ENCODE measurements around the gene DPM1. TPM values are rescaled to one million over a fixed set of nuclear protein-coding genes. Genes with fewer than 3 reads are reported as not detected.

The DPM1 gene
- total RNA-seq, 1 experiment from 2014 or later: 65.5 TPM

DNA sequence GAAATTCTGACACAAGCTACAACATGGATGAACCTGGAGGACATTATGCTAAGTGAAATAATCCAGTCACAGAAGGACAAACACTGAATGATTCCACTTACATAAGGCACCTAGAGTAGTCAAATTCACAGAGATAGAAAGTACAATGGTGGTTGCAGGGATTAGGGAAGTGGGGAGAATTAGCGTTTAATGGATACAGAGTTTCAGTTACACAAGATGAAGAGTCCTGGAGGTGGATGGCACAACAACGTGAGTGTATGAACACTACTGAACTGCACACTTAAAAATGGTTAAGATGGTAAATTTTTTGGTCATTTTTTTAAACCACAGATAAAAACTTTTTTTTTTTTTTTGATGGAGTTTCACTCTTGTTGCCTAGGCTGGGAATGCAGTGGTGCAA lies 25.0 kb upstream of the DPM1 start:
- TF ChIP-seq, protein P1, sequence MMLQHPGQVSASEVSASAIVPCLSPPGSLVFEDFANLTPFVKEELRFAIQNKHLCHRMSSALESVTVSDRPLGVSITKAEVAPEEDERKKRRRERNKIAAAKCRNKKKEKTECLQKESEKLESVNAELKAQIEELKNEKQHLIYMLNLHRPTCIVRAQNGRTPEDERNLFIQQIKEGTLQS (IDR thresholded peaks at IDR 0.05): no peak
- H3K4me3 ChIP-seq (replicated peaks in 1 of 2; ENCODE audit: low read depth in 1 of 2, low read length in 2 of 2): no peak overlapping the region
- no peaks in the 10 kb centered on the region for H3K36me3 ChIP-seq (ENCODE audit: control insufficient read depth in 1 of 2, insufficient read depth in 2 of 2, low read length in 2 of 2)
- H4K20me1 ChIP-seq (ENCODE audit: insufficient read depth): no peaks in the 10 kb centered on the region
- H3K27ac ChIP-seq (ENCODE audit: low read depth, low read length): no peak overlapping the region
- H3K27me3 ChIP-seq (ENCODE audit: insufficient read depth, low read length): no peaks in the 10 kb centered on the region
- H3K9me2 ChIP-seq (ENCODE audit: insufficient read depth): no peaks in the 10 kb centered on the region
- no peak overlapping the region for H2AFZ ChIP-seq (ENCODE audit: low read depth, low read length, poor library complexity, severe bottlenecking)
- no peak for DNase-seq (ENCODE audit: low read depth, low spot score)
- H3K9me3 ChIP-seq (ENCODE audit: control insufficient read depth in 1 of 2, insufficient read depth in 1 of 2, low read depth in 1 of 2, low read length in 2 of 2): no peaks in the 10 kb centered on the region
- intact Hi-C loops (cut with micrococcal nuclease): loop anchor here (10.0 kb wide), 1 partner anchor 611 kb away; no protein-coding TSS in a partner anchor
- ChIA-PET CTCF (interaction anchor here (1.4 to 3.7 kb wide), 2 partner anchors 10 to 189 kb away, joined by 3 to 38 read pairs; partner anchors contain the start of gene BCAS4), RAD21 (ENCODE audit: low non-redundant PET in 1 of 2, low total read pairs in 2 of 2, uncharacterized antibody in 2 of 2, unreplicated experiment in 2 of 2) (no interaction called here), POLR2A (no interaction called here)
- no TSS peak for BruUV-seq (replicated peaks)
- H3K4me2 ChIP-seq (ENCODE audit: low read length): no peak overlapping the region
- no peaks in the 10 kb centered on the region for H3K79me2 ChIP-seq (ENCODE audit: insufficient read depth, low read length)
- peaks cover 0 to 22% of the 10 kb centered on the region in 2 experiments; a peak in 2 of 4 replicates for H3K4me1 ChIP-seq (ENCODE audit: control insufficient read depth in 1 of 2, insufficient read depth in 2 of 2, low read length in 2 of 2)
- no peak overlapping the region for H3K9ac ChIP-seq (ENCODE audit: low read length)
- no peak for ATAC-seq

DNA sequence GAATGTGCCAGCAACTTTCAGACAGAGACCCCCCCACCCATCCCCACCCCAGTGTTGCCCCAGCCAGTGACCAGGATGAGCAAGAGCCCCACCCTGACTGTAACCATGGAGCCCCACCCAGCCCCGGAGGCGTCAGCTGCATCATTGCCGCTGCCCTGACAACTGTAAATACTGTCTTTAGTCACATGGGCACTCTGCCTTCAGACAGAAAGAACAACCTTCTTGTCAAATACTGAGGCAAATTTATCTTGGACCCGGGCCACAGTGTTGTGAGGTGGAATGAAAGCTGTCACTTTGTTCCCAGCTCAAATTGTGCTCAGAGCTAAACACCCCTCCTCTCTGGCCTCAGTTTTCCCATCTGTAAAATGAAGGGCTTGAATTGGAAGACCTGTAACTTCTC lies 24.0 kb upstream of the DPM1 start:
- no TSS peak for BruUV-seq (replicated peaks)
- ChIA-PET CTCF (interaction anchor here (1.3 to 3.7 kb wide), 13 partner anchors 10 to 642 kb away, joined by 4 to 38 read pairs (median 6); partner anchors contain the start of genes ADNP, DPM1 and MOCS3), RAD21 (ENCODE audit: low non-redundant PET in 1 of 2, low total read pairs in 2 of 2, uncharacterized antibody in 2 of 2, unreplicated experiment in 2 of 2) (no interaction called here), POLR2A (no interaction called here)
- H3K4me3 ChIP-seq (replicated peaks in 1 of 2; ENCODE audit: low read depth in 1 of 2, low read length in 2 of 2): no peak overlapping the region
- intact Hi-C loops (cut with micrococcal nuclease): loop anchor here (10.0 kb wide), 1 partner anchor 612 kb away; no protein-coding TSS in a partner anchor
- H3K9ac ChIP-seq (ENCODE audit: low read length): no peak overlapping the region
- H3K9me3 ChIP-seq (ENCODE audit: control insufficient read depth in 1 of 2, insufficient read depth in 1 of 2, low read depth in 1 of 2, low read length in 2 of 2): no peaks in the 10 kb centered on the region
- H3K9me2 ChIP-seq (ENCODE audit: insufficient read depth): no peaks in the 10 kb centered on the region
- no peaks in the 10 kb centered on the region for H3K79me2 ChIP-seq (ENCODE audit: insufficient read depth, low read length)
- H3K27ac ChIP-seq (ENCODE audit: low read depth, low read length): no peak overlapping the region
- no peak overlapping the region for H2AFZ ChIP-seq (ENCODE audit: low read depth, low read length, poor library complexity, severe bottlenecking)
- peaks cover 0 to 20% of the 10 kb centered on the region in 2 experiments; a peak in 2 of 4 replicates for H3K4me1 ChIP-seq (ENCODE audit: control insufficient read depth in 1 of 2, insufficient read depth in 2 of 2, low read length in 2 of 2)
- ATAC-seq: peak; percentile 33
- H4K20me1 ChIP-seq (ENCODE audit: insufficient read depth): no peaks in the 10 kb centered on the region
- no peaks in the 10 kb centered on the region for H3K36me3 ChIP-seq (ENCODE audit: control insufficient read depth in 1 of 2, insufficient read depth in 2 of 2, low read length in 2 of 2)
- no peak overlapping the region for H3K4me2 ChIP-seq (ENCODE audit: low read length)
- DNase-seq (ENCODE audit: low read depth, low spot score): no peak
- no peaks in the 10 kb centered on the region for H3K27me3 ChIP-seq (ENCODE audit: insufficient read depth, low read length)
- TF ChIP-seq, protein P2, sequence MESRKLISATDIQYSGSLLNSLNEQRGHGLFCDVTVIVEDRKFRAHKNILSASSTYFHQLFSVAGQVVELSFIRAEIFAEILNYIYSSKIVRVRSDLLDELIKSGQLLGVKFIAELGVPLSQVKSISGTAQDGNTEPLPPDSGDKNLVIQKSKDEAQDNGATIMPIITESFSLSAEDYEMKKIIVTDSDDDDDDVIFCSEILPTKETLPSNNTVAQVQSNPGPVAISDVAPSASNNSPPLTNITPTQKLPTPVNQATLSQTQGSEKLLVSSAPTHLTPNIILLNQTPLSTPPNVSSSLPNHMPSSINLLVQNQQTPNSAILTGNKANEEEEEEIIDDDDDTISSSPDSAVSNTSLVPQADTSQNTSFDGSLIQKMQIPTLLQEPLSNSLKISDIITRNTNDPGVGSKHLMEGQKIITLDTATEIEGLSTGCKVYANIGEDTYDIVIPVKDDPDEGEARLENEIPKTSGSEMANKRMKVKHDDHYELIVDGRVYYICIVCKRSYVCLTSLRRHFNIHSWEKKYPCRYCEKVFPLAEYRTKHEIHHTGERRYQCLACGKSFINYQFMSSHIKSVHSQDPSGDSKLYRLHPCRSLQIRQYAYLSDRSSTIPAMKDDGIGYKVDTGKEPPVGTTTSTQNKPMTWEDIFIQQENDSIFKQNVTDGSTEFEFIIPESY (IDR thresholded peaks at IDR 0.05; ENCODE audit: extremely low read depth, insufficient replicate concordance, low read length): no peak
- TF ChIP-seq TCF7L2 (IDR thresholded peaks at IDR 0.05; ENCODE audit: borderline replicate concordance, extremely low read depth, insufficient read depth, insufficient read length): no peak
- no peak for TF ChIP-seq ELF1 (IDR thresholded peaks at IDR 0.05; ENCODE audit: borderline replicate concordance, low read depth)
- TF ChIP-seq EZH2 (IDR thresholded peaks at IDR 0.05): no peak
- TF ChIP-seq POLR2AphosphoS5 (IDR thresholded peaks at IDR 0.05; ENCODE audit: low read depth, low read length): no peak
- no peak for TF ChIP-seq EGR1 (IDR thresholded peaks at IDR 0.05; ENCODE audit: low read depth)
- TF ChIP-seq, protein P3, sequence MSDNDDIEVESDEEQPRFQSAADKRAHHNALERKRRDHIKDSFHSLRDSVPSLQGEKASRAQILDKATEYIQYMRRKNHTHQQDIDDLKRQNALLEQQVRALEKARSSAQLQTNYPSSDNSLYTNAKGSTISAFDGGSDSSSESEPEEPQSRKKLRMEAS (IDR thresholded peaks at IDR 0.05): no peak
- no peak for TF ChIP-seq FOSL1 (IDR thresholded peaks at IDR 0.05; ENCODE audit: low read depth)
- no peak for TF ChIP-seq CBX3 (IDR thresholded peaks at IDR 0.05; ENCODE audit: low read depth)
- TF ChIP-seq JUND (IDR thresholded peaks at IDR 0.05): no peak
- TF ChIP-seq, protein P4, sequence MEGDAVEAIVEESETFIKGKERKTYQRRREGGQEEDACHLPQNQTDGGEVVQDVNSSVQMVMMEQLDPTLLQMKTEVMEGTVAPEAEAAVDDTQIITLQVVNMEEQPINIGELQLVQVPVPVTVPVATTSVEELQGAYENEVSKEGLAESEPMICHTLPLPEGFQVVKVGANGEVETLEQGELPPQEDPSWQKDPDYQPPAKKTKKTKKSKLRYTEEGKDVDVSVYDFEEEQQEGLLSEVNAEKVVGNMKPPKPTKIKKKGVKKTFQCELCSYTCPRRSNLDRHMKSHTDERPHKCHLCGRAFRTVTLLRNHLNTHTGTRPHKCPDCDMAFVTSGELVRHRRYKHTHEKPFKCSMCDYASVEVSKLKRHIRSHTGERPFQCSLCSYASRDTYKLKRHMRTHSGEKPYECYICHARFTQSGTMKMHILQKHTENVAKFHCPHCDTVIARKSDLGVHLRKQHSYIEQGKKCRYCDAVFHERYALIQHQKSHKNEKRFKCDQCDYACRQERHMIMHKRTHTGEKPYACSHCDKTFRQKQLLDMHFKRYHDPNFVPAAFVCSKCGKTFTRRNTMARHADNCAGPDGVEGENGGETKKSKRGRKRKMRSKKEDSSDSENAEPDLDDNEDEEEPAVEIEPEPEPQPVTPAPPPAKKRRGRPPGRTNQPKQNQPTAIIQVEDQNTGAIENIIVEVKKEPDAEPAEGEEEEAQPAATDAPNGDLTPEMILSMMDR (IDR thresholded peaks at IDR 0.05 in 2 of 3, conservative IDR thresholded peaks at IDR 0.05 in 1 of 3; ENCODE audit: borderline replicate concordance in 1 of 3, insufficient read depth in 1 of 3, low read depth in 2 of 3, low read length in 2 of 3): no peak

Measured in HCT116 (cell line).